Activated CD4-positive, CD25-positive, alpha-beta regulatory T cell (primary cell): ENCODE results near the gene CHST12.
"Not testable (repeated sequence)": the region's sequence is repeated elsewhere in the genome, so short reads cannot be mapped to it uniquely, and the experiment has no call there.

ENCODE experiments used
- DNase-seq, 4 experiments: peaks; one replicate each; lab custom pipeline; 2025; lab: John Stamatoyannopoulos, UW

Gene CHST12

DNA sequence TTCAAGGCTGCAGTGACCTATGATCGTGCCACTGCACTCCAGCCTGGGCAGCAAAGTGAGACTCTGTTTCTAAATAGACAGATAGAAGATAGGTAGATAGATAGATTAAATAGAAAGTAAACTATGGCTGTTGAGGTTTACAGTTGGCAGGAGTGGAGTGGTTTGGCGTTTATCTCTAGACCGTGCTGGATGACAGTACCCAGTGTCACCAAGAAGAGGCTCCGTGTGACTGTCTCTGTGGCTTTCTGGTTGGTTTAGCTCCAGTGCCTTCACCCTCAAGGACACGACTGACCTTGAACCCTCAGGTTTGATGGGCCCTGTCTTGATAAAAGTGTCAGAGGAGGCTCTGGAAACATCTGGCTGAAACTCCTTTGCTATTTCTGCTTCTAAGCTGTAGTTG, 31.7 kb downstream of the CHST12 start:
- DNase-seq, result no peak

- no peak for DNase-seq
Measured at GRCh38 chr7:2436341-2437104, 33.1 kb downstream of the CHST12 start.

DNA sequence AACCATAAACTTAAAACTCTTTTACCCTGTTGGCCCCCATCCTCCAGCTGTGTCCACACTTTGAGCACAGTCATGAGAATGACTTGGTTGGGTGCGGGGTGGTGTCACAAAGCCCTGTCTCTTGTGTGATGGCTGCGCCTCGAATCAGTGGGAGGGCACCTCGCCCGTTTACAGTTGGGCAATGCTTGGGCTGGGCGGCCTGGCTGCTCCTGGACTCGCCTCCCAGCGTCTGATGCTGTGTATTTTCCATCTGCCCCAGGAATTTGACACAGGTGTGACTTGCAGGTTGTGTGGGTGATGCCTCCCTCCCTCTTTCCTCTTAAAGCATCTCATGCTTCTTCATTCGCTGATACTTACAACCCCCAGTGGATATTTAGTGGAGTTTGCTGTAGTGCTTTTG, 33.7 kb downstream of the CHST12 start:
- no peak for DNase-seq

DNA sequence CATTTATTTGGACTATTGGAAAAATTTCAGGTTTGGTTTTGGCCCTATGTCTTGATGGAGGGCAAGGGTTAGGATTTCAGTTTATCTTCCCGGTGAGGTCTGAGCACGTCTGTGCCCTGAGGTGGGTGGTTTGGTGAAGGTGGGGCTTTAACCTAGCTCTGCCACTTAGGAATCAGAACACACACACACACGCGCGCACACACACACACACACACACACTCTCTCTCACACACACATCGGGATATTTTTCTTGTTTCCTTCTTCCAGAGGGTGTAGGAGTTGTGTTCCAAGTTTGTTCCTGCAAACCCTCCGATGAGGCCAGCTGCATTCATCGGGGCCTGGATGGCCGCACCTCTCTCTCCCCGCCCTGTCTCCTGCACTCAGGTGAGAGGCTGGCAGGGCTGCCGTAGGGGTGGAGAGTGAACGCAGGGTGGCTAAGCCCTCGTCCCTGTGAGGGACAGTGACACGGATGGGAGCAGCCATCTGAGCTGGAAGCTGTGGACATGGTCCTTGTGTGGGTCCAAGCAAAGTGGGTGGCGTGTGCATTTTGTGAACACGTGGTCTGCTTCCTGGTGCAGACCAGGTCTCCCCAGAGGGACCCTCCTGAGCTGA, 34.2 kb downstream of the CHST12 start:
- no peak for DNase-seq

DNA sequence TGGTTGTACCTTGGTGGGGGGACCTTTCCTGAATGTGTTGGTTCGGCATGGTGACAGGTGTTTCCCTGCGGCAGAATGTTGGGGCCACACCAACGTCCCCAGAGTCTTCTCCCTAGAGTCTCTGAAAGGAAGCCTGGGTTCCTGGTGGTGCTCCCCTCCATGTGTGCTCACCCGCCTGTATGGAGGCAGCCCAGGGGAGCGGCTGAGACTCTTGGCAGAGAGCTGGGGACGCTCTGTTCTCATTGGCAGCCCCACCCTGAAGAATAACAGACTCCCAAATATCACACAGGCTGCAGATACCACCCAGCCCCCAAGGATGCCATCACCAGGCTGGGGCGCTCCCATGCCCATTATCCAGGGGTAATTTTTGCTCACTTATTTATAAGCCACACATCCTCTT, 34.8 kb downstream of the CHST12 start:
- DNase-seq, result no peak

GRCh38 chr7:2438775-2439174, 35.4 kb downstream of the CHST12 start:
- no peak for DNase-seq

- DNase-seq, result no peak
Measured at GRCh38 chr7:2440608-2441245, 37.3 kb downstream of the CHST12 start.

GRCh38 chr7:2441430-2442058, 38.1 kb downstream of the CHST12 start:
- no peak for DNase-seq

DNA sequence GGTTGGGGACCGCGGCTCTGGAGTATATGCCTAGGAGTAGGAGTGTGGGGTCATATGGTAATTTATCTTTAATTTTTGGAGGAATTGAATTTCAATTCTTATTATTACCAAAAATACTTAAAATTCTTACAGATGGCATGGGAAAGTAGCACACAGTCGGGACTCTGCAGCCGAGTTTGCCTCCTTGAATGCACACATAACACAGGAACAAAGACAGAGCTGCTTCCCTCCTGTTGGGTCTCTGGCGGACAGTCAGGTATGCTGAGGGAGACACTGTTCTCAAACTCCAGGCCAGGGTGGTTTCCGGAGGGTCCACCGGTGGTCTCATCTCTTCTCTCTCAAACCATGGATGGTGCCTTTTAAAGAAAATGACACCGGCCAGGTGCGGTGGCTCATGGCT, 40.1 kb downstream of the CHST12 start:
- no peak for DNase-seq

DNA sequence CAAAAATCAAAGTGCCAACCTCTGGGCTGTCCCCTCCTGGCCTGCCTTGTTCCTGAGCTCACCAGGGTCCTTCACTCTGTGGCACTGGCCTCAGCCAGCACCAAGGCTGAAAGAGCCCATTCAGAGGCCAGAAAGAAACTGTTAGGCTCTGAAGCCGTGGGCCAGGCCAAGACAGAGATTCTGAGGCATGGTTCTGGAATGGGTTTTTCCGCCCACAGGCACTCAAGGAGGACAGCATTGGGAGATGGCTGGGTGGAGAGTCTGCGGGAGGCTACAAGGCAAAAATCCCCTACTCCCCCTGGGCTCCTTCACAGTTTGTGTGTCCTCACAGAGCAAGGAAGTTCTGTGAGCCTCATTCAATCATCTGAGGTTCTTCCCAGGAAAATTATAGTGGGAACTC, 41.1 kb downstream of the CHST12 start:
- DNase-seq, result no peak

DNA sequence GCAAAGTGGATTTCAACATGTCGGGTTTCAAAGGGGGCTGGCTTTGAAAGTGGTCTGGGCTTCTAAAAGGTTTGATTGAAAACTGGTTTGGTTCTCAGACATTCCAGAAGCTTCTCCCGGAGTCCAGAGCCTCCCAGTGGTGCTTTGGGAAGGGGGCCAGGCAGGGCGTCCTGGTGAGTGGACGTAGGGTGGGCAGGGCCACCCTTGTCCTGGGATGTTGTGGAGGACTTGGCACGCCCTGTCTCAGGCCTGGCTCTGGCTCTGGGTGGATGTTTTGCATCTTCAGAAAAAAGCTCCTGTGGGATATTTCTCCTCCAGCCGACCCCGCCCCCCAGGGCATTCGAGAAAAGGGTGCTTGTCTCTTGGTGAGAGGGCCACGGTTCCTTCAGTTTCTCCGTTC, 41.6 kb downstream of the CHST12 start:
- no peak for DNase-seq

DNA sequence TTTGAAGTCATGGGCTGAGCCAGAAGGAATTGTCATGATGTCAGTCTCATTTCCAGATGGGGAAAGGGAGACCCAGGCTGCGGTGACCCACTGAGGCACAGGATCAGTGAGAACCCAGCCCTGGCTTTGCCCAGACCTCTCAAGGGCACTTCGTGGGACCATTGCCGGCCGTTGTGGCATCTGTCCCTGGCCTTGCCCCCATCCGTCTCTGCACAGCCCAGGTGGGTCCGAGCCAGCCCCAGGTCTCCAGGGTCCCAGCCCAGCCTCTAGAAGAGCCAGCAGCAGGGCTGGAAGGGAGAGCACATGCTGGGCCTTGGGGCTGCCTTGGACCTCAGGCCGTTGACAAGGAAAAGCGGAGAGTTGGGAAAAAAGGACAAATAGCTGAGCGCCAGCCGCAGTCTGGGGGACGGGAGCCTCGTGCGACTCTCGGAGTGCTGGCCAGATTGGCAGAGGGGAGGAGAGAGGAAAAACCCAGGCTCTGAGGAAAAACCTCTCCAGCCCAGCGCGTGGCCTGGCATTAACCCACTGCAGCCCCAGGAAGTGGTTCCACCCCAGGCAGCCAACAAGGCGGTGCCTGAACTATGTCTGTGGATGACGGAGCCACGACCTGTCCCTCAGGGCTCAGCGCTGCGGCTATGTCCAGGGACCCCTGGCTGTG, 42.6 kb downstream of the CHST12 start:
- DNase-seq, result no peak

GRCh38 chr7:2446676-2447075, 43.3 kb downstream of the CHST12 start:
- DNase-seq, result no peak

DNA sequence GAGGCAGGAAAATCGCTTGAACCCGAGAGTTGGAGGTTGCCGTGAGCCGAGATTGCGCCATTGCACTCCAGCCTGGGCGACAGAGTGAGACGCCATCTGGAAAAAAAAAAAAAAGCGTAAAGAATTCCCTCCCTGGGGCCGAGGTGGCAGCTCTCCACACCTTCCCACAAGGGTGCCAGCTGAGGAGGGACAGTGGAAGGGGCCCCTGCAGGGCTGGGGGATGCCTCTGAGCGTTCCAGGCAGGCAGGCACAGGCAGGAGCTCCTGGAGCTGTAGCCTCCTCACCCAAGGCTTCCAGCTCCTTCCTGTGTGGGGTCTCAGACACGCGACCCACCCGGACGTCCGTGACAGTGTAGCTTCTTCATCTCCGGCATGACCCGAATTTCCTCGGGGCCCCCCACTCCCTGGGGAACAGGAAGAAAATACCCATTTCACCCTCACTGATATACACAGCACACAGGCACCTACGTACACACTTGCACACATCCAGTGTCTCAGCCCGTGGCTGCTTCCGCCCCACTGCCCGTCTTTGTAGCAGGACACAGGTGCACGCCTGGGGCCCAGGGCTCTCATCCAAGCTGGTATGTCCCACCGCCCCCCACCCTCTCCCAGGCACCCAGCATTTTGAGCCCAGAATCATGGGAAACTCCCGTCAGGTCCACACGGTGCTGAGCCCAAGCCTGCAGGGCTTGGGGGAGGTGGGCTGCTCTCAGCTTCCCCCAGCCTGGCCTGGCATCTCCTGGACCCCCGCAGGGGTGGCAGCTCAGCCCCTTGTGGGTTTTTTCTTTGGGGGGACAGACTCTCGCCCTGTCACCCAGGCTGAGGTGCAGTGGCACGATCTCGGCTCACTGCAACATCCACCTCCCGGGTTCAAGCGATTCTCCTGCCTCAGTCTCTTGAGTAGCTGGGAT, 47.0 kb downstream of the CHST12 start:
- no peak for DNase-seq

GRCh38 chr7:2451171-2452073, 48.0 kb downstream of the CHST12 start:
- peak; percentile 52 to 80 (median 70) for DNase-seq

- no peak for DNase-seq
Measured at GRCh38 chr7:2452074-2452507, 48.7 kb downstream of the CHST12 start.

DNA sequence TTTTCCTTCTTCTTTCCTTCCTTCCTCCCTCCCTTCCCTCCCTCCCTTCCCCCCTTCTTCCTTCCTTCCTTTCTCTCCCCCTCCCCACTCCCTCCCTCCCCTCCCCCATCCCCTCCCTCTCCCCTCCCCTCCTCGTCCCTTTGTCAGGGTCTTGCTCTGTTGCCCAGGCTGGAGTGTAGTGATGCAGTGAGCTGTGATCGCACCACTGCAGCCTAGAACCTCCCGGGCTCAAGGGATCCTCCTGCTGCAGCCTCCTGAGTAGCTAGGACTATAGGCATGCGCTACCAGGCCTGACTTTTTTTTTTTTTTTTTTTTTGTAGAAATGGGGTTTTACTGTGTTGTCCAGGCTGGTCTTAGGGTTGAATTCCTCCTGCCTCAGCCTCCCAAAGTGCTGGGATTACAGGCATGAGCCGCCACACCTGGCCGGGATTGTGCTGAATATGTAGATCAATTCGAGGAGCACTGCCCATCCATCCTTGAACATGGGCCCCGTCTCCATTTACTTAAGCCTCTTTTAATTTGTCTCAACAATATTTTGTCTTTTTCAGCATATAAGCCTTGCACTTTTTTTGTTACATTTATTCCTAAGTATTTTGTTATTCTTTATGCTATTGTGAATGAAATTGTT, 49.3 kb downstream of the CHST12 start:
- no peak for DNase-seq

DNA sequence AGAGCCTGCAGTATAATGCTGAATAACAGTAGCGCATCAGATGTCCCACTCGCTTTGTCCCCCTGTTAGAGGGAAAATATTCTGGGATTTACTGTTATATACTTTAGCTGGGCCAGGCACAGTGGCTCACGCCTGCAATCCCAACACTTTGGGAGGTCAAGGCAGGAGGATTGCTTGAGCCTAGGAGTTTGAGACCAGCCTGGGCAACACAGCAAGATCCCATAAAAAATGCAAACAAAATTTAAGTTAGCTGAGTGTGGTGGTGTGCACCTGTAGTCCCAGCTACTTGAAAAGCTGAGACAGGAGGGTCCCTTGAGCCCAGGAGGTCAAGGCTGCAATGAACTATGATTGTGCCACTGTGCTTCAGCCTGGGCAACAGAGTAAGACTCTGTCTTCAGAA, 50.4 kb downstream of the CHST12 start:
- DNase-seq, result not testable (repeated sequence)

DNA sequence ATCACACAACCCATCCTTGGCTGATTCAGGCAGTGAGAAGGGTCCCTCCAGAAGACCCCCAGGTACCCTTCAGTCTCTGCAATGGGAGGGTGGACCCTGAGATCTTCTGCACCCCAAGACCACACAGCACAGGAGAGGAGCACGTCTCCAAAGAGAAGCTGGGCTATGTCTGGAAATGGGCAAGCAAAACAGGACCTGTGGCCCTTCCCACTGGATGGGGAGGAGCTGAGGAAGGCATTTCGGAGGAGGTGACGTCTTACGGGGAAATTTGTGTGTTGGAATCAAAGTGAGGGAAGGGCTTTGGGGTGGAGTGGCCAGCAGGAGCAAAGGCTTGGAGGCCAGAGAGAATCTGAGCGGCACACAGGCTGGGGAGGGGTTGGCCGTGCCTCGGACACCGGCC, 56.3 kb downstream of the CHST12 start:
- DNase-seq, result no peak

GRCh38 chr7:2460188-2460587, 56.8 kb downstream of the CHST12 start:
- DNase-seq, result no peak
